ENCODE measurements around the gene PLA2G4D.

DNA sequence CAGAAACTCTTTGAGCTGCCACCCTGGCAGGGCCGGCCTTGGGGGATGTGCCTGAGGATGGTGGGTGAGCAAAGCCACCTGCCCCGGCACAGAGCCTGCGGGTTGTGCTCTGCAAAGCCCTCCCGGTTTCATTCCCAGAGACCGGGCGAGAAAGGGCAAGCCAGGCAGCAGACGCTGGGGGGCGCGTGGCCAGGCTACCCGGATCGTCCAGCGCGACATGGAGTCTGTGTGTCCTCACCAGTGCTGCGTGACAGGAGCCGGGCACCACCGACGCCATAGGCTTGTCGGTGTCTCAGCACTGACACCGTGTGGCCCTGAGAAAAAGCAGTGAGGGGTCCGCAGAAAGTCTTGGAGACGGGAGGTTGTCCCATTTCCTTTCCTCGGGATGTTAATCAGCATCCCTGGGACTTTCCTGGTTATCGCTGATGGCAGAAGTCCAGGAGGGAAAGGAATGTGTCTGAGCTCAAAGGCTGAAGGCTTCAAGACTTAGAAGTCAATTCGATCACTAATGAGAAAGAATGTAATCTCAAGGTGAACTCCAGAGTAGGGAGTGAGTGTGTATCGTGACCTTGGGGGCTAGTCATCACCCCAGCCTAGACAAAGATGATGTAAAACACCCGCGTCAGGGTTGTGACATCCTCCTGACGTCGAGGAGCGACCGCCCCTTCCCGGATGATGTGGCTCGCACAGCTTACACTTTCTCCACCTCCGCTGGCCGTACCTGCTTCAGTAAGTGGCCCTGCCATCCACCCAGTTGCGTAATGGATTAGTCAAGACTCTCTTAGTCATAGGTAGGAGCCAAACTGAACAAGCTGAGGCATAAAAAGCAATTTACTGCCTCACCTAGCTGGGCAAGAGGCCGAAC, 37.2 kb downstream of the PLA2G4D start:
- TF ChIP-seq POLR2A (IDR thresholded peaks at IDR 0.05), result no peak
- TF ChIP-seq, protein P1, sequence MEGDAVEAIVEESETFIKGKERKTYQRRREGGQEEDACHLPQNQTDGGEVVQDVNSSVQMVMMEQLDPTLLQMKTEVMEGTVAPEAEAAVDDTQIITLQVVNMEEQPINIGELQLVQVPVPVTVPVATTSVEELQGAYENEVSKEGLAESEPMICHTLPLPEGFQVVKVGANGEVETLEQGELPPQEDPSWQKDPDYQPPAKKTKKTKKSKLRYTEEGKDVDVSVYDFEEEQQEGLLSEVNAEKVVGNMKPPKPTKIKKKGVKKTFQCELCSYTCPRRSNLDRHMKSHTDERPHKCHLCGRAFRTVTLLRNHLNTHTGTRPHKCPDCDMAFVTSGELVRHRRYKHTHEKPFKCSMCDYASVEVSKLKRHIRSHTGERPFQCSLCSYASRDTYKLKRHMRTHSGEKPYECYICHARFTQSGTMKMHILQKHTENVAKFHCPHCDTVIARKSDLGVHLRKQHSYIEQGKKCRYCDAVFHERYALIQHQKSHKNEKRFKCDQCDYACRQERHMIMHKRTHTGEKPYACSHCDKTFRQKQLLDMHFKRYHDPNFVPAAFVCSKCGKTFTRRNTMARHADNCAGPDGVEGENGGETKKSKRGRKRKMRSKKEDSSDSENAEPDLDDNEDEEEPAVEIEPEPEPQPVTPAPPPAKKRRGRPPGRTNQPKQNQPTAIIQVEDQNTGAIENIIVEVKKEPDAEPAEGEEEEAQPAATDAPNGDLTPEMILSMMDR (IDR thresholded peaks at IDR 0.05), result peak; percentile 20 to 59
- peak in 2 of 3 donors; percentile 47 to 51 for TF ChIP-seq POLR2AphosphoS5 (IDR thresholded peaks at IDR 0.05)

Measured in suprapubic skin (tissue), 4 donors.